Glomerular visceral epithelial cell (primary cell): ENCODE results near the gene HLA-DMB.

Source experiments
- DNase-seq: peaks from one replicate; pipeline ENCODE4 v3.0.0-alpha.2; 2016; ENCODE audit errors: extremely low spot score

Gene HLA-DMB

DNA sequence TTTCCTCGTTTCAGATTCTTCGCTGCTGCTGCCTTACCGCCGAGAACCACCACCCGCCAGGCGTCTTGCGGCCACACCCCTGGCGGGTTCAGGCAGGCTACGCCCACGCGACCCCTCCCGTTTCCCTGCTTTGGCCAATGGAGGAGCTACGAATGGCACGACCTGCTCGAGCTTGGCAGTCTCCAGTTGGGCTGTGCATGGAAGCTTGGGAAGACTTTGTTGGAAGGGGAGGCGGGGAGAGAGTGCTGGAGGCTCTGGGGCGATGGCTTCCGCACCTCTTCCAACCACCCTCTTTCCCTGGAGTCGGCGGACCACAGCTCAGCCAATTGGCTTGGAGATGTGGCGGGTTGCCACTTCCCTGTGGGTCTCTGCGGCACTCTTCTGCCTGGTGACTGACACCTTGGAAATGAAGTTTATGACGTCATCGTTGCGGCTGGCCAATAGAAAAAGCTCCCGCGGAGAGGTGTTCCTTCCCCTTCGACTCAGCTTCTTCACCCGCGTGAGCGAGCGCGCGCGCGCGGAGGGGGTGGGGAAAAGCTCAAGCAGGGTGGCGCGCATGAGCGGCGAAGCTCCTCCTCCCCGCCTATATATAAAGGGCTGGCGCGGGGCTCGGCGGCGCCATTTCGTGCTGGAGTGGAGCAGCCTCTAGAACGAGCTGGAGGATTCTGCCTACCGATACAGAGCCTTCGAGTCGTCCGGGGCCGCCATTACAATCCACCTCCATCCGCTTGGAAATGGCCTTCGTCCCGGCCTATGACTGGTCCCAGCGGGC lies 30.9 kb upstream of the HLA-DMB start:
- peak; percentile 100 for DNase-seq

DNA sequence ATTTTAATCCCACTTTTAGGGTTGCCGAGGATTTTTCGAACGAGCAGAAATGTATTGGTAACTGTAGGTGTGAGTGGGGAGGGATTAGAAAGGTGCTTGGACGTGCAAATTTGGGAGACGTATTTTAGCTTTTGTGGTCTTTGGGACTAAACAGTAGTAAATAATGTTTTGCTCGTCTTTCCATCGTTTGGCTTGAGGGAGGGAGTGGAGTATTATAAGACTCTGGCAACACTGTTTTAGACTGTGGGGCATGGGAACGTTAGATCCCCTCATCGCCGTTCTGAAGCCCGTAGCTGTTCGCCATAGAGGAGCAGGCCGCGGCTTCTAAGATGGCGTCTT lies 30.4 kb upstream of the HLA-DMB start:
- DNase-seq: no peak

GRCh38 chr6:32970413-32971241 lies 29.8 kb upstream of the HLA-DMB start:
- peak; percentile 93 for DNase-seq

DNA sequence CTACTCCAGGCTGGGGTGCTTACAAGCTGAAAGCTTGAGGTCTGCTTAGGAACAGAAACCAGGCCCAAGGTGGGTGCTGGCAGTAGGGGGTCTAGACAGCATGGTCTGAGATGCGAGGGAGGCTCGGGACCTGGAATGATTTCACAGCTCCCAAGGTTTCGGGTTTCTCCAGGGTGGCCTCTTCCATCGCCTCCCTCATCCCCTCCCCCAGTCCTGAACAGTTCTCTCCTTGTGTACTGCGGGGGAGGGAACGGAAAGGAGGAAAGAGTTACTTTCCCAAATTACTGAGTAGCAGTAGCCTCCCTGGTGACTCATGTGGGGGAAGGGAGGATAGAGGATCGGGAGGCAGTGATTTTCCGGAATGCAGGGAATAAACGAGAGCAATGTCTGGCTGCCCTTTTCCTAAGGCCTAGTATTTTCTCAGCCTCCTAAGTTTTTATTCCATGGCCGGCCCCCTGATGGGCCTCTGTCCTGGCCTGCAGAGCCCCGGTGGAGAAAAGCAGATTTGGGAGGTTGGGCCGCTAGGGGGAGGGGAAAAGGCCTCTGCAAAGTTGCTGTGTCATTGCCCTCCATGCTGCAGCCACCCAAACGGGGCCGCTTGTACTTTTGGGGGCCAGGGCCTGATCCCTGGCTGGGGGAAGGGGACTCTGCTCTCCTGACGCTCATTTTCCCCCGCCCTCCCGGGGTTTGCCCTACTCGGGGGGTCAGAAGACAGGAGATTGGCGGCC lies 29.0 kb upstream of the HLA-DMB start:
- peak; percentile 87 for DNase-seq

DNA sequence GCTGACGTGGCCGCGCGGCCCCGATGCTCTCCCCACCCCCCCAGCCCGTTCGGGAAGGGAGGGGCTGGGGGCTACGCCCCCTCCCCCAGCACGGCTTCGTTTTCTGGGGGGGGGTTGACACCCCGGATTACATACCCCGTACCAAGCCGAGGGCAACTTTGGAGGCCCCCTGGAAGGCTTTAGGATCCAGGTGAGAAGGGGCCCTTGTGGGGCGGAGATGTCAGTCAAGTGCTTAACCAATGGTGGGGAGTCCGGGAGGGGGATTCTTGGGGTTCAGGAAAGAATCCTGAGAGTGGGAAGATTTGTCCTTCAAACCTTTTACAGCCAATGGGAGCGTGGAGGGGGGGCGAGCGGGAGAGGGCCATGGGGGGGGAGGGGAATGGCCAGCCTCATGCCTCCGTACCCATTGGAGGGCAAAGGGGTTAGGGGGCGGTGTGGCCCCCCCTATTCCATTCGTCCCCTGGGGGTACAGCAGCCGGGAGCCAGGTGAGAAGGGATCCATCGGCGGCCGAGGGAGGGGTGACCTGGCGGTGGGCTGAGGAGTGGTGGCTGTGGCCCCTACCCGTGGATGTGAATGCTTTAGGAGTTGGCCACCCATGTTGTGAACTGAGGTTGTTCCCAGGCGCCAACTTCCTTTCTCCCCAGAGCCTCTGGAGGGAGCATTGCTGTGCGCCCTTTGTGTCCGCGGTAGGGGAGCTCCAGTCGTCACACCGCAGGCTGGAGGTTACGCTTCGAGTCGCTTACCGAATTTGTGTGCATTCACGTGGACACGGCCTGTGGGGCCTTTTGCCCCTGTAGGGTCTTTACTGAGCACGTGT lies 28.2 kb upstream of the HLA-DMB start:
- peak; percentile 90 for DNase-seq

DNA sequence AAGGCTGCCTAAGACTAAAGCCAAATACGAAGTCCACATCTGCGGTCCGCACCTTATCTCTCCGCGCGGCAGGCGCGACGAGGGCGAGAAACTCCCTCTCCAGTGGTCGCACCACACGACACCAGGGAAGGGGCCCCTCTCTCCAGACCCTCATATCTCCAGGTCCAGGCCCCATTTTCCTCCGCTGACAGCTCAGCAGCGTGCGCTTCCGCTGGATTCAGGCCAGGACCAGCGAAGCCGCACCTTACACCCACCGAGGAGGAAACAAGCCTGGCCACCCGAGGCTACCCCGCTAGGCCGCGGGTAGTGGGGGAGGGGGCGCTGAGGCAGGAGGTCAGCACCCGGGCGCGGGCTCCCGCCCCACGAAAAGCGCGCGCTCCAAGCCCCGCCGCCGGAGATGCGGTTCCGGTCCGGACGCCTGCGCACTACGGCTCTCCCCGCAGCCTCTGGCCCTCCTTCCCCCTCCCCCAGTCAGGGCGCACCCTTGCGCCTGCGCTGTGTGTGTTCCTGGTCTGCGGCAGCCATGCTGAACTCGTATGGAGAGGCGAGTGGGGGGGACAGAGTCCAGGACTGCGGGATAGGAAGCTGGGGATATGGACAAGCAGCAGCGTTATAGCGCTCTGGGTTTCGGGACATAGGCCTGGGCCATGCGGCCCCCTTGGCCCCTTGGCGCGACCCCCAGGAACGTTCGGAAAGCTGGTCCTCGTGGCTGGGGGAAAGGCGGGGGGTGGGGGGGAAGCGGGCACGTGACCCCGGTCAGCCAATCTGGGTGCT lies 27.5 kb upstream of the HLA-DMB start, which contains the start of gene BRD2:
Gene BRD2, plus strand, starts transcription at position 502 of the 774 bp plus-strand sequence. CDS start 4,305 bp downstream, outside the sequence.
- peak; percentile 98 for DNase-seq

- peak; percentile 58 for DNase-seq
These were observed 26.6 kb upstream of the HLA-DMB start for GRCh38 chr6:32967151-32968091.

- DNase-seq: no peak
These were observed 23.9 kb upstream of the HLA-DMB start for GRCh38 chr6:32964776-32965175.

DNA sequence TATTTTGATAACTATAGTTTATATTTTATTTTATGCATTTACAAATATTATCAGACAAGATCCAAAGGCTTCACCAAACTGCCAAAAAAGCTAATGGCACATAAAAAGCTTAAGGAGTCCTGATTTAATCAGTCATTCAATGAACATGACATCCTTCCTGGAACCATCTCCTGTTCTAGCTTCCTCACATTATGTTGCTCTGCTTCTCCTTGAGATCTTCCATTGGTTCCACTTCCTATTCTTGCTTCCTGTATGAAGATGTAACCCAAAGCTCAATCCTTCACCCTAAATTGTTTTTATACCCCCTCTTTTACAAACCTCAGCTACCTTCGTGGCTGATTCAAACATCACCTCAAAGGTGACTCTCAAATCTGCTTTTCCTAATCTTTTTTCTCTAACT lies 23.0 kb upstream of the HLA-DMB start:
- DNase-seq: no peak

DNA sequence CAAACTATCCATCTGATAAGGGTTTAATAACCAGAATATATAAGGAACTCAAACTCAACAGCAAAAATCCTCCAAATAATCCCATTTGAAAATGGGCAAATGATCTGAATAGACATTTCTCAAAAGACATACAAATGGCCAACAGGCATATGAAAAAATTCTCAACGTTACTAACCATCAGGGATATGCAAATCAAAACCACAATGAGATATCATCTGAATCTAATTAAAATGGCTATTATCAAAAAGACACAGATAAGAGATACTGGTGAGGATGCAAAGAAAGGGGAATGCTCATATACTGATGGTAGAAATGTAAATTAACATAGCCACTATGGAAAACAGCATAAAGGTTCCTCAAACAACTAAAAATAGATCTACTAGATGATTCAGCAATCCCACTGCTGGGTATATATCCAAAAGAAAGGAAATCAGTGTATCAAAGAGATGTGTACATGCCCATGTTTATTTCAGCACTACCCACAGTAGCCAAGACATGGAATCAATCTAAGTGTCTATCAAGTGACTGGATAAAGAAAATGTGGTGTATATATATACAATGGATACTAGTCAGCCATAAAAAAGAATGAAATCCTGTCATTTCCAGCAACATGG lies 21.5 kb upstream of the HLA-DMB start:
- no peak for DNase-seq

GRCh38 chr6:32960563-32960962 lies 19.7 kb upstream of the HLA-DMB start:
- no peak for DNase-seq

- no peak for DNase-seq
These were observed 15.3 kb upstream of the HLA-DMB start for GRCh38 chr6:32956176-32956575.

DNA sequence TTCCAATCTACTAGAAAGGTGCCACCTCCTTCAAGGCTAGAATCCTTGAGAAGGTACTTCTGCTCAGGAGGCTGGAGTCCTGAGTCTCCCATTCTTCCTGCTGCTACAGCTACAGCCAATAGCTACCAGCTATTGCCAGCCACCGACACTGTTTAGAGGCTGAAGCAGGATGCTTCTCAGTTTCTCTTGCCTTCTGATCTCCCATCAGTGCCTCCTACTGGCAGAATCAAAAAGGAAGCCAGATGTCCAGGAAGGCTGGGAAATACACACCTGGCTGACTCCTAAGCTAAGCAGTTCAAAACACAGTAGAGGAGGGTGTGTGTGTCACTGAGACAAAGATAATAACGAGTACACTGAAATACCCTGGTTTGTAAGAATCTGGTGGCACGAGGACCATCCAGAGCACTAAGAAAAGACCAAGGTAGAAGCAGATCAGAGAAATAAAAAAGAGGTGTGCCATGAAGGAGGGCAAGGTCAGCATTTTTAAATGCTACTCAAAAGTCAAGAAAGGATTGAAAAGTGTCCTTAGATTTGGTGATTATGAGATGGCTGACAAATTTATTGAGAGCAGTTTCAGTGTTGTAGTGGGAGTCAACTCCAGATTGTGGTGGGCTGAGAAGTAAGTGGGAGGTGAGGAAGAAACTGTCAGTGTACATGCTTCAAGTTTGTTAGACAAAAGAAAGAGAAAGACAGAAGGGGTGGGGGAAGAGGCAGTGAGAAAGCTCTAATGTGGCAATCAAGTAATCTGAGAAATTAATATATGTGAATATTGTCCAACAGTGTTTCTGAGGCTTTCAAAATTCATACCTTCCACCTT lies 14.4 kb upstream of the HLA-DMB start:
- no peak for DNase-seq

DNA sequence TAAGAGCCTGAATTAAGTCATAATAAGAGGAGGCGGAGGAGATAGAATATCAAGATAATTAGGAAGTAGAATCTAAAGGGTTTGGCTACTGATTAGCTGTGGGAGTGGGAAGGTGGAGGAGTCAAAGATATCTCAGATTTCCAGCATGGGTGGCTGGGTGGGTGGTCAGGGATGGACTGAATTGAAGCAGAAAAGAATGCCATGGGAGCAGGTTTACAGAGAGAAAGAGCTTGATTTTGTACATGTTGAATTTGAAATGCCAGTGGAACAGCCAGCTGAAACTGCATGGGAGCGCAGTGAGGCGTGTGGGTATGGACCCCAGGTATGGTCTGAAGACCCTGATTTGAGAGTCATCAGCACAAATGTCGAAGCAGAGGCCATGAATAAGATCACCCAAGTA lies 13.4 kb upstream of the HLA-DMB start:
- no peak for DNase-seq

- no peak for DNase-seq
These were observed 12.9 kb upstream of the HLA-DMB start for GRCh38 chr6:32953775-32954174.

GRCh38 chr6:32952817-32953739 lies 12.2 kb upstream of the HLA-DMB start, which contains the start of gene HLA-DMA:
HLA-DMA (minus strand) TSS chr6:32953097; CDS start chr6:32953036, 61 bp downstream.
- peak; percentile 94 for DNase-seq

DNA sequence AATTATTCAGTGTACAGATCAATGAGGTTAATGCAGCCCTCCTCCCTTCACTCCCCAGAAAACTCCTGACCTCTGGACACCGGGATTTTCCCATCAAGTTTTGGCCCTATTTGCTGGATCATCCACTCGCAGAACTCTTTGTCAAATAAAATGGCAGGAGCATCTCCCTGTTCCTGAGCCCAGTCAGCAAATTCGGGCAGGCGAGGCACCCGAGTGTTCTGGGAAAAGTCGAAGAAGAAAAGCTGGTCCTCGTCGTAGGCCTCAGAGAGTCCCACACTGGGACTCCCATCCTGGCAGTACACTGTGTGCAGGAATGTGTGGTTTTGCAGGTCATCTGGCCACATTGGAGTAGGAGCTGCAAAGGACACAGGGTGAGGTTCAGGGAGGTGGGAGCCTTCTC lies 9.6 kb upstream of the HLA-DMB start:
- no peak for DNase-seq
